Ectodermal cell (in vitro differentiated cells): ENCODE results near the gene GALR3.

Experiments
- H3K27ac ChIP-seq: 2 replicates; pipeline ENCODE4 v1.7.0; 2013; ENCODE audit warnings: mild to moderate bottlenecking, low read depth, low read length; ENCODE audit not compliant: insufficient read depth, poor library complexity, severe bottlenecking
- H3K27me3 ChIP-seq: 2 replicates; pipeline ENCODE4 v1.7.0; 2013; ENCODE audit warnings: mild to moderate bottlenecking, low read length; ENCODE audit not compliant: insufficient read depth, control insufficient read depth, poor library complexity, severe bottlenecking
- H3K36me3 ChIP-seq: one replicate; pipeline ENCODE4 v1.7.0; 2013; ENCODE audit warnings: low read length; ENCODE audit not compliant: control insufficient read depth, insufficient read depth
- H3K4me1 ChIP-seq: one replicate; pipeline ENCODE4 v1.7.0; 2013; ENCODE audit warnings: low read length; ENCODE audit not compliant: control insufficient read depth, insufficient read depth
- H3K4me3 ChIP-seq: 2 replicates; pipeline ENCODE4 v1.7.0; 2013; ENCODE audit warnings: low read depth, low read length, control low read depth; ENCODE audit not compliant: insufficient read depth
- H3K9me3 ChIP-seq: 2 replicates; pipeline ENCODE4 v1.7.0; 2013; ENCODE audit warnings: mild to moderate bottlenecking, low read length, moderate library complexity; ENCODE audit not compliant: control insufficient read depth
- WGBS, 2 experiments: methylation state at CpG; one replicate each; pipeline ENCODE4 v1.1.7; 2013; ENCODE audit warnings: missing lambda C conversion rate in 2 of 2; 5-methylcytosine and 5-hydroxymethylcytosine counted together

Gene GALR3

DNA sequence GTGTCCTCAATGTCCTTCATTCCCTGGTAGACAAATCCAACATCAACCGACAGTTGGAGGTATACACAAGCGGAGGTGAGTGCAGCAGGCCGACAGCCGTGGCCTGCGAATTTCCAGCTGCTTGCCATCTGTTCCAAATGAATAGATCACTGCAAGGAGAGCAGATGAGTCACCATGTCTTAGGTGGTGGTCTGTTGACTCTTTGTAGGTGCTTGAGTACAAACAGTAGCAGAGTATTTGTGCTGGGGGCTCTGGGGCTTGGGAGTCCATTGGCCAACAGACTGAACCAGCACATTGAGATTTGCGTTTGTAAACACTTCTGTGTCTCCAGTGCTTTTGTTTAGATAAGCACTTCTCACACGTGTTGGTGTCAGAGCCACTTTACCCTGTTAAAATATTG is 47.1 kb downstream of the GALR3 start:
- Histone ChIP-seq H3K27me3 (no peaks in the 10 kb centered on the region), H3K9me3 (no peaks in the 10 kb centered on the region), H3K4me3 (no peak overlapping the region), H3K36me3 (peaks cover 72% of the 10 kb centered on the region), H3K27ac (no peak overlapping the region), H3K4me1 (no peaks in the 10 kb centered on the region)
- 88 to 95% methylated on average over 7 of the region's 7 CpGs for WGBS, 2 experiments
